NCI-H748 treated with DMSO at 0.1 percent for 48 hours (cell line): ENCODE data around the gene CD5L.

Source experiments
- DNase-seq: peaks from one replicate; lab custom pipeline; 2025; lab: John Stamatoyannopoulos, UW

The CD5L gene

DNA sequence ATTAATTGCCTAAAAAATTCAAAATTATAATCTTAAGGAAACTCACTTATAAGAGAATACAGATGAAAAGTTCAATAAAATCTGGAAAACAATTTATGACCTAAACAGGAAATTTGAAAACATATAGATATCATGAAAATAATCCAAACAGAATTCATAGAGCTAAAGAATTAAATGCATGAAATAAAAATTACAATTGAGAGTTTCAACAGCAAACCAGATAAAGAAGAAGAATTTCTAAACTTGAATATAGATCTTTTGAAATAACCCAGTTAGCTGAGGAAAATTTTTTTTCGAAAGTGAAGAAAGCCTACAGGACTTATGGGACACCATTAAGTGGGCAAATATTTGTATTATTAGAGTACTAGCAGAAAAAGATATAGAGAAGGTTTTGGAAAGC lies 28.3 kb downstream of the CD5L start:
- no peak for DNase-seq

DNA sequence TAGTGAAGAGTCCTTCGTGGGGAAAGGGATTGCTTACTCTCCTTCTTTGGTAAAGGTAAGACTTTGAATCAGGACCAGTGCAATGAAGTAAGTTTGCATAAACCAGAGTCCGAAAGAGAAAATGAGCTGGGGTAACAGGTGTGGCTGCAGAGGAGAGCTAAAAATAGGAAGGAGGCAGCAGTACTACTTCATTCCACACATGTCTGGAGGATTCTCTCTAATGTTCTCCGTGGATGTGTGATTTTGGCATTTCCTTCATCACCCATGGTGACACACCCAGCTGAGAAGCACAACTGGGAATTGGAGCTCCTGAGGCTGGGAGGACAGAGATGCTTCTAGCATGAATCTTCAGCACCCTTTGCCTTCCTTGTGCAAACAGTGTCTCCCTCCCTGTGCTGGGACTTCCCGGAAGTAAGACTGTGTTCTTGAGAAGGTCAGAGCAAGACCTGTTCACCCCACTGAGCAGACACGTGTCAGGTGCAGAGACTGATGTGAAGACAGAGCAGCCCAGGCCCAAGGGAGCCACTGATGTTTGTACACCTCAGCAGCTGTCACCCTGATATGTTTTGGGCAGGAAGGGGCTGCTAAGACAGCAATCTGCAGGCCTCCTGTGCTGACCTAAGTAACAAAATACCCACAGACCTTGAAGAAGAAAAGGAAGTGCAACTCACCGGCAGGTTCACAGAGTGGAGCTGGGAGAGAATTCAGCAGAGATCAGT lies 35.0 kb downstream of the CD5L start:
- no peak for DNase-seq

DNA sequence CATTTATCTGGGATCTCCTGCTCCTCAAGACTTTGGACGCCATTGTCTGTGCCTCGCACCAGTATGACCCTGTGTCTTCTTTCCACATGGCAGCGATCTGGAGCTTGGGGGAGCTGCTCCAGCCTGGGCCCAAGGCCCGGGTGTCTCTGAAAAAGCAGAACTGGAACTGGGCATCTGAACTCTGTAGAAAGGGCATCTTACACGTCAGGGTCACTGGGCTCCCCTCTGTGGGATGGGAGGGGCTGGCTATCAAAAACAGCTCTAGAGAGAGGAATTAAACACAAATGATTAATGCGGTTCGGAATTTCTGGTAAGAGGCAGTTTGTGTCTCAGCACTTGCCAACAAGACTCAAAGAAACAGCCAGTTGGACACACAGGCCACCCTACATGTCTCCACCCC lies 37.8 kb downstream of the CD5L start:
- no peak for DNase-seq

DNA sequence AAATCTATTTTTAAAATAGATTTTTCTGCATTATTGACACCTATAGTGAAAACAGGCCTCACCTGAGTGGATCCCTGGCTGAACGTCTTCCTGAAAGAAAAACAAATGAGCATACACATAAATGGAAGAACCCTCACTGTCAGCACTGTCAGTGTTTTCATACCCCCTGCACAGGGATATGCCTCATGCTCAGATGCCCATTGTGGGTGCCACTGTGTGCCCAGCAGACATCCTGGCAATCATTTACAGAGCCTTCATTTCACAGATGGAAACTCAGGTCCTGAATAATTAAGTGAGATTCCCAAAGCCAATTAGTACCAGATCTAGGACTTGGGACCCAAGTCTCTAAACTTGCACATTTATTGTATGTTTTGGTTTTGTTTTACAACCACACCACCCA lies 41.6 kb downstream of the CD5L start:
- no peak for DNase-seq

DNA sequence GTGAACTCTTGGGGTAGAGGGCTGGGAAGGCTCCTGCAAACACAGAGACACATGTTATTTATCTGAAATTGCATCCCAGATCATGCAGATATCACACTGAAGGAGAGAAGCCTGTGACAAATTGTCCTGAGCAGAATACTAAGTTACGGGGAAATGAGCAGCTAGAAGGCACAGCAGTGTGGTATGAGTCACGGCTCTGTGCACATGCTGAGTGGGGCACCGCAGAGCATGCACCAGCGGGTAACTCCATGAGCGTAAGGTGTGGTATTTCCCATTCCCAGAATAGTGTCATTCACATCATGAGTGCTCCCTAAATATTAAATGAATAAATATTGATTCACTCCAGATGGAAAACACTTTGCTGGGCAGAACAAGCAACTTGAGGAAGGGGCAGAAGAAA lies 43.4 kb downstream of the CD5L start:
- DNase-seq, result no peak

DNA sequence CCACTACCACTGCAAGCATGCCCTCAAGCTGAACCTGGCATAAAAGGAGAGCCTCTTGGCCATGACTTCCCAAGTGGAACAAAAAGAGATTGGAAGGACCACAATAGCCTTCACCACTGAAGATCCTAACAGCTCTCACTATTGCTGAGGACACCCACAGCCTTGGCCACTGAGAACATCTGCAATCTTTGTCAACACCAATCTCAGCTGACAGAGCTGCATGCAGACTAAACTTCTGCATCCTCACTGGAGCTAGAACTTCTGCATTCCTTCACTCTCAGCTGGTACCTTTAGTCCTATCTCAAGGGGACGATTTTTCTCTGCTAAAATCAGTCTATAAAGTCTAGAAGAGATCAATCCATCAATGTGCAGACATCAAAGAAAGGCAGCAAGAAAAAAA lies 56.4 kb downstream of the CD5L start:
- DNase-seq, result no peak

DNA sequence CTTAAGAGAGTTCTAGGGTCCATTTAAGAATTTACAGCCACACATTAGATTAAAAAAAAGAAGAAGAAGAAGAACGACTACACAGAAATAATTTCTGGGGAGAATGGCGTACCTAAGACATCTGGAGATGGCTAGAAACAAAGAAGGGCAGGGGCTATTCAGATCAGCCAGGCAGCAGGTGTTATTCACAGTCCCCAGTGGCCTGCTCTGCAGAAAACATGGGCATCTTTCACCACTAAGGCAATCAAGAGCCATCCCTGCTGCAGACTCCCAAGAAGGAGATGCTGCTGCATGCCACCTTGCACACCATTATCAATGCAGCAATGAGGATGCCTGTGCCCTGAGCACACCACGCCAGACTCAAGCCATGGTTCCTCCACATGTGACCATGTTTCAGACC lies 56.8 kb downstream of the CD5L start:
- no peak for DNase-seq

DNA sequence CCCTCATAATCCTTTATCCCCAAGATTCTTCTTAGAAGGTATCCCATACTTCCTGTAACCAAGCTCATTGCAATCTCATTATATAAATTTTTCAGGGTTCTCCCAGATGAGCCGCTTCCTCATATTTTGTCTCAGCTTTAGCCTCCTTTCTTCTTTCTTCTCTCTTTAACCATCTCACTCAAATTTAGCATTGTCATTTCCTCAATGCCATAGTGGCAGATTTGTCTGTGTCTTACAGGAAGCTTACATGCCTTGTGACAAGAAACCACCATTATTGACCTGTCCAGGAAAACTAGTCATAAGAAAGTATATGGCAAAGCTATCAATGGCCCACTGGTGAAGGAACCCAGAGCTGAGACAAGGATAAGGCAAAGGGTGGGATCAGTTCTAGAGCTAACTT lies 58.7 kb downstream of the CD5L start:
- no peak for DNase-seq

DNA sequence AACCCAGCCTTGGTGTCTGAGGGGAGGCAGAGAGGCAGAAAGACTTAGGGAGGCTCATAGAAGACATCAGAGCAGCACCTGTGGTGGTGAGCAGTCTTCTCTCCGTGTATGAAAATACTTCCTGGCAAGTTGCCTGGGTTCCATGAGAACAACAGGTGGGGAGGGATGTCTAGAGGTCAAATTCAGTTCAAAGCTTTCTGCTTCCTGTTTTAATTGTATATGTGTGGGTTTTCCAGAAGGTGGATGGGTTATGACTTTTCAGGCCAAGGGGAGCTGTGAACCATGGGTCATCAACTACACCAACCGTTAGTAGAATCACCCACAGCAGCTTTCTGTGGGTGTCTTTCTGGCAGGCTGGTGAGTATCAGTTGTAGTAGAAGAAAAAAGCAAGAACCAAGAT lies 60.6 kb downstream of the CD5L start:
- DNase-seq, result no peak
